ENCODE results near the gene DLG5. TPM values are rescaled to one million over a fixed set of nuclear protein-coding genes. Genes with fewer than 3 reads are reported as not detected.

DLG5 gene
- total and polyA plus RNA-seq, 4 donors = 1.2 to 7.1 (median 4.6) TPM

GRCh38 chr10:77806511-77807157, 119.9 kb downstream of the DLG5 start:
- TF ChIP-seq FOXA1 (IDR thresholded peaks at IDR 0.05) (no peak), CTCF (IDR thresholded peaks at IDR 0.05; ENCODE audit: low read depth, low read length, missing input control) (no peak), YY1 (IDR thresholded peaks at IDR 0.05) (no peak)
- Histone ChIP-seq H3K4me3 (ENCODE audit: low read depth in 1 of 3, low read length in 3 of 3) (no peak overlapping the region), H3K9ac (ENCODE audit: low read depth in 1 of 2, low read length in 2 of 2) (no peak overlapping the region), H3K4me1 (ENCODE audit: control insufficient read depth in 4 of 4, insufficient read depth in 4 of 4, low read length in 3 of 4) (no peaks in the 10 kb centered on the region), H3K36me3 (ENCODE audit: control insufficient read depth in 4 of 4, insufficient read depth in 3 of 4, low read depth in 1 of 4, low read length in 3 of 4) (peaks cover 7 to 66% (median 24%) of the 10 kb centered on the region in 4 donors), H3K9me3 (ENCODE audit: control insufficient read depth in 4 of 4, low read length in 3 of 4) (no peaks in the 10 kb centered on the region), H3K27me3 (ENCODE audit: control insufficient read depth in 4 of 4, insufficient read depth in 4 of 4, low read length in 3 of 4) (no peaks in the 10 kb centered on the region), H3K27ac (ENCODE audit: low read depth in 1 of 2, low read length in 2 of 2) (no peak overlapping the region)
- DNase-seq (ENCODE audit: low spot score) = no peak
- WGBS = 96% methylated on average over 19 of the region's 19 CpGs

- Histone ChIP-seq H3K27ac (ENCODE audit: low read depth in 1 of 2, low read length in 2 of 2) (no peak overlapping the region), H3K36me3 (ENCODE audit: control insufficient read depth in 4 of 4, insufficient read depth in 3 of 4, low read depth in 1 of 4, low read length in 3 of 4) (peaks cover 7 to 58% (median 23%) of the 10 kb centered on the region in 4 donors), H3K9me3 (ENCODE audit: control insufficient read depth in 4 of 4, low read length in 3 of 4) (no peaks in the 10 kb centered on the region), H3K4me1 (ENCODE audit: control insufficient read depth in 4 of 4, insufficient read depth in 4 of 4, low read length in 3 of 4) (no peaks in the 10 kb centered on the region), H3K4me3 (ENCODE audit: low read depth in 1 of 3, low read length in 3 of 3) (no peak overlapping the region), H3K27me3 (ENCODE audit: control insufficient read depth in 4 of 4, insufficient read depth in 4 of 4, low read length in 3 of 4) (no peaks in the 10 kb centered on the region), H3K9ac (ENCODE audit: low read depth in 1 of 2, low read length in 2 of 2) (no peak overlapping the region)
- 96% methylated on average over 14 of the region's 14 CpGs for WGBS
- DNase-seq (ENCODE audit: low spot score) = no peak
- TF ChIP-seq RAD21 (IDR thresholded peaks at IDR 0.05) = no peak
- TF ChIP-seq MAX (IDR thresholded peaks at IDR 0.05) = no peak
Measured at GRCh38 chr10:77805676-77806075, 120.9 kb downstream of the DLG5 start.

GRCh38 chr10:77804371-77804770, 122.2 kb downstream of the DLG5 start:
- Histone ChIP-seq H3K36me3 (ENCODE audit: control insufficient read depth in 4 of 4, insufficient read depth in 3 of 4, low read depth in 1 of 4, low read length in 3 of 4) (peaks cover 7 to 51% (median 18%) of the 10 kb centered on the region in 4 donors), H3K4me3 (ENCODE audit: low read depth in 1 of 3, low read length in 3 of 3) (no peak overlapping the region), H3K9me3 (ENCODE audit: control insufficient read depth in 4 of 4, low read length in 3 of 4) (no peaks in the 10 kb centered on the region), H3K27me3 (ENCODE audit: control insufficient read depth in 4 of 4, insufficient read depth in 4 of 4, low read length in 3 of 4) (no peaks in the 10 kb centered on the region), H3K4me1 (ENCODE audit: control insufficient read depth in 4 of 4, insufficient read depth in 4 of 4, low read length in 3 of 4) (no peaks in the 10 kb centered on the region), H3K9ac (ENCODE audit: low read depth in 1 of 2, low read length in 2 of 2) (no peak overlapping the region), H3K27ac (ENCODE audit: low read depth in 1 of 2, low read length in 2 of 2) (no peak overlapping the region)
- 92% methylated on average over 3 of the region's 3 CpGs for WGBS
- DNase-seq (ENCODE audit: low spot score) = no peak
- no peak for TF ChIP-seq TAF1 (conservative IDR thresholded peaks at IDR 0.05)
- TF ChIP-seq EGR1 (IDR thresholded peaks at IDR 0.05; ENCODE audit: low read depth in 2 of 2) = no peak
- no peak for TF ChIP-seq HNF4A (conservative IDR thresholded peaks at IDR 0.05)
- TF ChIP-seq ZBTB33 (IDR thresholded peaks at IDR 0.05) = no peak
- no peak for TF ChIP-seq NR2F2 (IDR thresholded peaks at IDR 0.05)
- no peak for TF ChIP-seq FOXA1 (IDR thresholded peaks at IDR 0.05)
- no peak for TF ChIP-seq HNF4G (IDR thresholded peaks at IDR 0.05)
- no peak for TF ChIP-seq YY1 (IDR thresholded peaks at IDR 0.05)
- TF ChIP-seq RXRA (IDR thresholded peaks at IDR 0.05) = no peak
